Glutamatergic neuron (in vitro differentiated cells): ENCODE results near the gene ALAS1. TPM values are rescaled to one million over a fixed set of nuclear protein-coding genes. Genes with fewer than 3 reads are reported as not detected.
A peak's percentile ranks its signal among the peaks of the same experiment; 100 is the strongest.

ENCODE experiments used
- DNase-seq: peaks from one replicate; pipeline ENCODE4 v3.0.0; 2022
- H3K27ac Mint-ChIP-seq: one replicate; pipeline ENCODE4 v1.8.0; 2020; ENCODE audit warnings: mild to moderate bottlenecking, mixed read lengths, inconsistent platforms; ENCODE audit not compliant: unreplicated experiment
- H3K27me3 Mint-ChIP-seq: one replicate; pipeline ENCODE4 v1.8.0; 2020; ENCODE audit warnings: mild to moderate bottlenecking, moderate library complexity, mixed read lengths, inconsistent platforms; ENCODE audit not compliant: unreplicated experiment
- H3K36me3 Mint-ChIP-seq: one replicate; pipeline ENCODE4 v1.8.0; 2020; ENCODE audit warnings: mild to moderate bottlenecking, mixed read lengths, inconsistent platforms; ENCODE audit not compliant: unreplicated experiment
- H3K4me1 Mint-ChIP-seq: one replicate; pipeline ENCODE4 v1.8.0; 2020; ENCODE audit warnings: mild to moderate bottlenecking, low read depth, mixed read lengths, inconsistent platforms; ENCODE audit not compliant: unreplicated experiment
- H3K4me3 Mint-ChIP-seq: one replicate; pipeline ENCODE4 v1.8.0; 2020; ENCODE audit warnings: mild to moderate bottlenecking, mixed read lengths, inconsistent platforms; ENCODE audit not compliant: unreplicated experiment
- H3K9me3 Mint-ChIP-seq: one replicate; pipeline ENCODE4 v1.8.0; 2020; ENCODE audit warnings: mild to moderate bottlenecking, moderate library complexity, mixed read lengths, inconsistent platforms; ENCODE audit not compliant: unreplicated experiment
- total RNA-seq: library from RNA; stranded (reverse); fragmentation: NEBNext Ultra II Directional; extraction: Animal tissue kit (Norgen Biotek cat#: 25700); gene quantifications from one replicate; pipeline ENCODE4 v1.2.1, GENCODE V29; 2021; ENCODE audit not compliant: unreplicated experiment
- TF ChIP-seq, protein P1 (sequence below): fragments of 200-600 bp; sonication (generic); IDR thresholded peaks from one replicate; pipeline ENCODE4 v1.5.0; 2021; ENCODE audit not compliant: partially characterized antibody, unreplicated experiment

ALAS1 gene
- total RNA-seq, 1 donor from 2014 or later, result 41.7 TPM

DNA sequence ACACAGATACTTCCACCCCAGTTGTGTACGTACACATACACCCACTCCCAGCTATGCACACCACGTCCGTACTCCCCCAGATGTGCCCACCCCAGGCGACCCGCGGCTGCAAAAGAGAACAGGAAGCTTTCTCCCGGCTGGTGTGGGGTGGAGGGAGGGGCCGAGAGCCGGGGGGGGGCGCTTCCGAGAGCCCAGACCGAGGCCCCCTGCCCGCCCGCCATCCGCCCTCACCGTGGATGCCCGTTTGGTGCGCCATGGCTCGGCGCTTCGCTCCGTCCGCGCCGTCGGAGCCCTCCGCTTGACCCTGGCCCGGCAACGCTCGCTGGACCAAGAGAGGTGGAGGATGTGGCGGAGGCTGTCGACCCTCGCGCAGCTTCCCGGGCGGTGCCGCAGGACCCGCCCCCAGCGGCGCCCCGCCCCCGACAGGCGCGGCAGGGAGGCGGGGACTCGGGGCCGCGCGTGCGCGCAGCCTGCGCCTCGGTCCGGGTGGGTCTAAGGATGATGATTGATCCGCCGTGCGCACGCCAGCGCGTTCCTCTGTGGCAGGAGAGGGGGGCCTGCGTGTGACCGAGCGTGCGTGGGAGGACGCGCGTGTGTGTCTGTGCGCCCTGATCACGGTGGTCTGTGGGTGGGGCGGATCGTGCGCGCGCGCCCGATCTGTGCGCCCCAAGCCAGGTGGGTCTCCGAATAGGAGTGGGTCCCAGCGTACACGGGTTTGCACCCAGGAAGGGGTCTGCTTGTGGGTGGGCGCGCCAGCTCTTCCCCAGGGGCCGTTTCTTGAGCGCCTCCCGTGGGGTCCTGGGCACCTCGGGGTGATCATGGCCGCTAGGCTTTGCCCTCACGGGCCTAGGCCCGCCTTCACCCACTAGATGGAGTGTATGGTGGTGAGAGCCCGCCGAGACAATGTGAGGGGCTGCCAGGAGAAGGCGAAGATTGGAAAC is 41.1 kb downstream of the ALAS1 start, which contains the start of gene TWF2:
Gene TWF2, minus strand, starts transcription at position 398 of the 941 bp plus-strand sequence. Its CDS starts 142 bp downstream, at position 256.
- peaks cover 20% of the 10 kb centered on the region for H3K4me1 Mint-ChIP-seq
- peak within 1 kb of the TSS; percentile 100 for H3K27ac Mint-ChIP-seq
- H3K36me3 Mint-ChIP-seq, result no peaks in the 10 kb centered on the region
- H3K4me3 Mint-ChIP-seq, result peak within 1 kb of the TSS; percentile 98
- peaks cover 25% of the 10 kb centered on the region for H3K9me3 Mint-ChIP-seq
- peak; percentile 90 for DNase-seq
- TF ChIP-seq, protein P1, sequence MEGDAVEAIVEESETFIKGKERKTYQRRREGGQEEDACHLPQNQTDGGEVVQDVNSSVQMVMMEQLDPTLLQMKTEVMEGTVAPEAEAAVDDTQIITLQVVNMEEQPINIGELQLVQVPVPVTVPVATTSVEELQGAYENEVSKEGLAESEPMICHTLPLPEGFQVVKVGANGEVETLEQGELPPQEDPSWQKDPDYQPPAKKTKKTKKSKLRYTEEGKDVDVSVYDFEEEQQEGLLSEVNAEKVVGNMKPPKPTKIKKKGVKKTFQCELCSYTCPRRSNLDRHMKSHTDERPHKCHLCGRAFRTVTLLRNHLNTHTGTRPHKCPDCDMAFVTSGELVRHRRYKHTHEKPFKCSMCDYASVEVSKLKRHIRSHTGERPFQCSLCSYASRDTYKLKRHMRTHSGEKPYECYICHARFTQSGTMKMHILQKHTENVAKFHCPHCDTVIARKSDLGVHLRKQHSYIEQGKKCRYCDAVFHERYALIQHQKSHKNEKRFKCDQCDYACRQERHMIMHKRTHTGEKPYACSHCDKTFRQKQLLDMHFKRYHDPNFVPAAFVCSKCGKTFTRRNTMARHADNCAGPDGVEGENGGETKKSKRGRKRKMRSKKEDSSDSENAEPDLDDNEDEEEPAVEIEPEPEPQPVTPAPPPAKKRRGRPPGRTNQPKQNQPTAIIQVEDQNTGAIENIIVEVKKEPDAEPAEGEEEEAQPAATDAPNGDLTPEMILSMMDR, result no peak
- H3K27me3 Mint-ChIP-seq, result peaks cover 18% of the 10 kb centered on the region

DNA sequence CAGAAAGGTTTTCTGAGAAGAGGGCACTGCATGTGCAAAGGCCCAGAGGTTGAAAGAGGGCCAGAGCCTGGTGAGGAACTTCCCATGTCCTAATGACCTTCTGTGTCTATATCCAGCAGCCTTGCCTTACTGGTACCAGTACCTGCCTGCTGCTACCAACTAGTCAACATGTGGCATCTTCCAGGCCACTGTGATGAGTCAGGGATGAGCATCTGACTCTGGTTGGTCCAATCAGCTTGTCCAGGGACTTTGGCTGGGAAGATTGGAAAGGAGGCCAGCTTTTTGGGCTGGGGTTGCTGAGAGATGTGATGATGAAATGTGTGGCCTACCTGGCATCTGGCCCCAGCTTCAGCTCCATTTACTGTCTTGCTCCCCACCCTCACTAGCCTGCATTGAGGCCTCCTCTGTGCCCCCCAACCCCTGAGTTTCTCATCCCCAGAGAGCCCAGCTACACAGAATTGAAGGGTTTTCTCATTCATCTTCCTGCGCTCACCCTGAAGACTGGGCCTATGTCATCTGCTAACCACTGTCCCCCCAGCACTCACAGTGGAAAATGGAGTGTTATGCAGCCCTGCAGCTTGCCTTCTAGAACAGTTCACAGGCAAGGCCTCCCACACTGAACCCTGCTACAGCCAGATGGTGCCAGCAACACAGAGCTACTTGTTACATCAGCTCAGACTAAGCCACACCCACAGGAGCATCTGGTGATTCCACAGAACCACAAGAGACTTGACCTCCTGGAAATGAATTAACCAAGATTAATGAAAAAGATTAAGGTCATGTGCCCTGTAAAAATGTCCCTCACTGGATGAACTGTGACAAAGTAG is 42.3 kb downstream of the ALAS1 start:
- DNase-seq, result peak; percentile 78
- peaks cover 18% of the 10 kb centered on the region for H3K27me3 Mint-ChIP-seq
- peaks cover 18% of the 10 kb centered on the region for H3K4me1 Mint-ChIP-seq
- peak overlapping the region; percentile 94 for H3K4me3 Mint-ChIP-seq
- peak overlapping the region; percentile 100 for H3K27ac Mint-ChIP-seq
- H3K36me3 Mint-ChIP-seq, result no peaks in the 10 kb centered on the region
- peaks cover 25% of the 10 kb centered on the region for H3K9me3 Mint-ChIP-seq
- TF ChIP-seq, protein P1, result no peak

DNA sequence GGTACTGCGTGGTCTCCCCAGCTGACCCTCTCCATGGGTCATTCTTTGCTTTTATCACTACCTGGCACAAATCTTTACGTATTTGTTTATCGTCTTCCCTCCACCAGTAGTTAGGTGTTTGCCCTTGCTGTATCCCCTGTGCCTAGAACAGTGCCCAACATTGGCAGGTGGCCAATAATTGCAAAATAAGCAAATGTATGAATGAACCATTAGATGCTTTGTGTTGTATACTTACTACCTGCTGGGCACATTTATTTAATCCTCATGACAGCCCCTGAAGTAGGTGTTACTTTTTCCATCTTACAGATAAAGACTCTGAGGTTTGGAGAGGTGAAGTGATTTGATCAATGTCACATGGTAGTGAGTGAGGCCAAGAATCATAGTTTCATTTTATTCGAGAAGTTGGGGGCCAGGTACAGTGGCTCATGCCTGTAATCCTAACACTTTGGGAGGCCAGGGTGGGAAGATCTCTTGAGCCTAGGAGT is 43.0 kb downstream of the ALAS1 start:
- H3K4me3 Mint-ChIP-seq, result peak overlapping the region; percentile 94
- no peak for DNase-seq
- H3K36me3 Mint-ChIP-seq, result no peaks in the 10 kb centered on the region
- TF ChIP-seq, protein P1, result no peak
- peaks cover 14% of the 10 kb centered on the region for H3K4me1 Mint-ChIP-seq
- H3K9me3 Mint-ChIP-seq, result peaks cover 25% of the 10 kb centered on the region
- peak overlapping the region; percentile 100 for H3K27ac Mint-ChIP-seq
- peaks cover 18% of the 10 kb centered on the region for H3K27me3 Mint-ChIP-seq

DNA sequence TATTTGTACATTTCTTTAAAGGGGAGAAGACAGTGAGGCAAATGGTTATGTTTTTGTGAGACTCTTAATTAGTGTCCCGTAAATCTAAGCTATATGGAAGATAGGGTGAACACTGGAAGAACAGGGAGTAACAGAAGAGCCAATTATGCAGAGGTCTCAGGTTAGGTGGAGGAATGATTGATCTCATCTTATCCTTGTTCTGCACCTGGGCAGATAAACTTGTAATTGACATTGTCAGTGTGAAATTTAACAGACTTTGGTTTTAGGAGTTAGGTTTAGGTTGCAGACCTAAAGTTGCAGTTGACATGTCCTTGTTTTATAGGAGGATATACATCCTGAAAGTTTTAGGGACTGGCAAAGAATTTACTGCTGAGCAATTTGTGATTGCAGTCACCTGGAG is 44.1 kb downstream of the ALAS1 start:
- DNase-seq, result no peak
- peak overlapping the region; percentile 33 for H3K4me3 Mint-ChIP-seq
- peaks cover 25% of the 10 kb centered on the region for H3K9me3 Mint-ChIP-seq
- peaks cover 20% of the 10 kb centered on the region for H3K27me3 Mint-ChIP-seq
- peaks cover 14% of the 10 kb centered on the region for H3K4me1 Mint-ChIP-seq
- peak overlapping the region; percentile 10 for H3K27ac Mint-ChIP-seq
- TF ChIP-seq, protein P1, result no peak
- no peaks in the 10 kb centered on the region for H3K36me3 Mint-ChIP-seq
